ENCODE results near the gene UAP1L1.
A peak's percentile ranks its signal among the peaks of the same experiment; 100 is the strongest.
"Not testable (repeated sequence)": the region's sequence is repeated elsewhere in the genome, so short reads cannot be mapped to it uniquely, and the experiment has no call there.

Gene UAP1L1

GRCh38 chr9:137077010-137077747, at the start of gene UAP1L1:
Gene UAP1L1 (plus strand): TSS chr9:137077517. CDS start chr9:137077533, 16 bp downstream.
- peak; percentile 77 to 96 (median 89) for DNase-seq
- intact Hi-C loops (cut with DNase I) = loop anchor here (10.0 kb wide), 1 partner anchor 292 kb away; no protein-coding TSS in a partner anchor

- intact Hi-C loops (cut with DNase I) = no loop called here
- DNase-seq = peak; percentile 53 to 90 (median 81)
Measured at GRCh38 chr9:137028263-137029057, 48.9 kb upstream of the UAP1L1 start.

GRCh38 chr9:137029058-137029936, 48.0 kb upstream of the UAP1L1 start:
- intact Hi-C loops (cut with DNase I) = no loop called here
- peak; percentile 69 to 95 (median 87) for DNase-seq

GRCh38 chr9:137030006-137030405, 47.3 kb upstream of the UAP1L1 start:
- intact Hi-C loops (cut with DNase I) = no loop called here
- no peak for DNase-seq

GRCh38 chr9:137030538-137031527, 46.5 kb upstream of the UAP1L1 start:
- DNase-seq = peak in 1 of 42 donors; percentile 42

GRCh38 chr9:137031904-137032640, 45.2 kb upstream of the UAP1L1 start, which contains the start of gene FUT7:
Gene FUT7 (minus strand): TSS chr9:137032088. CDS start chr9:137031991, 97 bp downstream.
- no peak for DNase-seq
- intact Hi-C loops (cut with DNase I) = no loop called here

More at GRCh38 chr9:137030538-137031527, 46.5 kb upstream of the UAP1L1 start:
- intact Hi-C loops (cut with DNase I) = no loop called here

GRCh38 chr9:137032858-137033257, 44.5 kb upstream of the UAP1L1 start:
- DNase-seq = no peak
- intact Hi-C loops (cut with DNase I) = no loop called here

- intact Hi-C loops (cut with DNase I); DNase-seq: not testable (repeated sequence)
Measured at GRCh38 chr9:137033481-137033880, 43.8 kb upstream of the UAP1L1 start.

- DNase-seq = no peak
- intact Hi-C loops (cut with DNase I) = no loop called here
Measured at GRCh38 chr9:137034039-137034708, 43.1 kb upstream of the UAP1L1 start.

- peak; percentile 81 to 95 (median 90) for DNase-seq
- intact Hi-C loops (cut with DNase I) = loop anchor here (5.0 kb wide), 2 partner anchors 83 to 248 kb away; partner anchors contain the start of gene LCN12
Measured at GRCh38 chr9:137034709-137035506, 42.4 kb upstream of the UAP1L1 start.

GRCh38 chr9:137035507-137035834, 41.8 kb upstream of the UAP1L1 start:
- DNase-seq = no peak
- intact Hi-C loops (cut with DNase I) = loop anchor here (5.0 kb wide), 2 partner anchors 83 to 248 kb away; partner anchors contain the start of gene LCN12

GRCh38 chr9:137035937-137036336, 41.4 kb upstream of the UAP1L1 start:
- intact Hi-C loops (cut with DNase I) = loop anchor here (5.0 kb wide), 2 partner anchors 84 to 249 kb away; partner anchors contain the start of gene LCN12

GRCh38 chr9:137037035-137037434, 40.3 kb upstream of the UAP1L1 start:
- no peak for DNase-seq
- intact Hi-C loops (cut with DNase I) = loop anchor here (5.0 kb wide), 2 partner anchors 85 to 250 kb away; partner anchors contain the start of gene LCN12

More at GRCh38 chr9:137035937-137036336, 41.4 kb upstream of the UAP1L1 start:
- DNase-seq = no peak

GRCh38 chr9:137037483-137037882, 39.8 kb upstream of the UAP1L1 start:
- no peak for DNase-seq
- intact Hi-C loops (cut with DNase I) = loop anchor here (5.0 kb wide), 2 partner anchors 85 to 250 kb away; partner anchors contain the start of gene LCN12

- DNase-seq = no peak
- intact Hi-C loops (cut with DNase I) = loop anchor here (5.0 kb wide), 2 partner anchors 87 to 252 kb away; partner anchors contain the start of gene LCN12
Measured at GRCh38 chr9:137038916-137039315, 38.4 kb upstream of the UAP1L1 start.

All from head of caudate nucleus (tissue), 42 donors.